ENCODE results near the gene CDC25C. TPM values are rescaled to one million over a fixed set of nuclear protein-coding genes. Genes with fewer than 3 reads are reported as not detected.

CDC25C gene
- total and polyA plus RNA-seq, 2 of the 4 experiments (the other 2 are of a cell fraction): 7.3 to 8.2 TPM

- Histone ChIP-seq H2BK15ac (ENCODE audit: low read depth, low read length) (no peak within 1 kb of the TSS), H4K5ac (ENCODE audit: low read depth, low read length) (no peak within 1 kb of the TSS), H3K79me1 (ENCODE audit: low read depth in 1 of 2, low read length in 2 of 2) (no peaks in the 10 kb centered on the region), H2AK5ac (ENCODE audit: low read depth, low read length) (no peak within 1 kb of the TSS), H4K91ac (ENCODE audit: insufficient read depth, low read depth, low read length) (no peak within 1 kb of the TSS), H4K8ac (ENCODE audit: low read depth in 2 of 2, low read length in 2 of 2) (no peak within 1 kb of the TSS), H2BK120ac (ENCODE audit: low read depth, low read length) (no peak within 1 kb of the TSS), H2AFZ (replicated peaks; ENCODE audit: low read length, poor library complexity) (peak within 1 kb of the TSS; percentile 84), H2BK20ac (ENCODE audit: low read depth, low read length) (no peak within 1 kb of the TSS), H3K4me2 (ENCODE audit: low read depth, low read length) (peak within 1 kb of the TSS; percentile 28), H2BK5ac (ENCODE audit: low read depth, low read length, poor library complexity, severe bottlenecking) (no peak within 1 kb of the TSS), H2AK9ac (replicated peaks; ENCODE audit: low read depth, low read length, poor library complexity) (no peak within 1 kb of the TSS), H3K27ac (ENCODE audit: insufficient read depth, low read length) (no peak within 1 kb of the TSS), H3K14ac (replicated peaks; ENCODE audit: low read depth, low read length) (no peak within 1 kb of the TSS), H3K27me3 (ENCODE audit: control insufficient read depth, insufficient read depth, low read length) (peaks cover 32% of the 10 kb centered on the region), H3K4ac (ENCODE audit: low read depth, low read length) (no peak within 1 kb of the TSS), H3K9ac (ENCODE audit: low read depth, low read length) (no peak within 1 kb of the TSS), H3K18ac (ENCODE audit: low read depth, low read length) (no peak within 1 kb of the TSS), H3K36me3 (ENCODE audit: control insufficient read depth, insufficient read depth, low read length) (no peaks in the 10 kb centered on the region), H3K4me3 (ENCODE audit: insufficient read depth, low read depth, low read length) (peak within 1 kb of the TSS; percentile 30; the same call in 1 of the 2 replicates), H4K20me1 (ENCODE audit: insufficient read depth, low read length) (no peaks in the 10 kb centered on the region), H3K9me1 (ENCODE audit: insufficient read depth, low read length) (no peaks in the 10 kb centered on the region), H3K9me3 (ENCODE audit: control insufficient read depth, insufficient read depth, low read length) (no peaks in the 10 kb centered on the region), H3K4me1 (ENCODE audit: control insufficient read depth, insufficient read depth, low read length) (no peaks in the 10 kb centered on the region; the same call in 1 of the 2 replicates), H3K56ac (ENCODE audit: extremely low read depth, insufficient read depth, low read length) (no peak within 1 kb of the TSS), H3K23ac (ENCODE audit: low read depth, low read length) (no peak within 1 kb of the TSS)
- POLR2A ChIA-PET (ENCODE audit: unreplicated experiment): no interaction called here
- CTCF ChIA-PET: interaction anchor here (1.1 kb wide), 1 partner anchor 9 kb away, joined by 3 read pairs; no protein-coding TSS in a partner anchor
- in situ Hi-C loops (cut with MboI; ENCODE audit: low sequenced_read_pairs) (no loop called here), intact Hi-C loops (cut with micrococcal nuclease) (no loop called here), dilution Hi-C loops (cut with HindIII; ENCODE audit: low sequenced_read_pairs, unreplicated experiment) (no loop called here)
- no peak for TF ChIP-seq CHD1 (IDR thresholded peaks at IDR 0.05; ENCODE audit: low read depth, low read length)
- no peak for TF ChIP-seq BHLHE40 (IDR thresholded peaks at IDR 0.05; ENCODE audit: low read depth, low read length)
- TF ChIP-seq SMC3 (IDR thresholded peaks at IDR 0.05; ENCODE audit: low read depth, low read length): no peak
- TF ChIP-seq MXI1 (IDR thresholded peaks at IDR 0.05; ENCODE audit: borderline replicate concordance, low read depth, low read length): no peak
- no peak for TF ChIP-seq MAZ (IDR thresholded peaks at IDR 0.05; ENCODE audit: borderline replicate concordance, low read depth, low read length)
- no peak for TF ChIP-seq RFX5 (IDR thresholded peaks at IDR 0.05; ENCODE audit: low read depth, low read length)
- TF ChIP-seq MAFK (IDR thresholded peaks at IDR 0.05; ENCODE audit: low read depth, low read length): no peak
- TF ChIP-seq CTCF (conservative IDR thresholded peaks at IDR 0.05; ENCODE audit: low read depth, low read length): no peak
- TF ChIP-seq RAD21 (IDR thresholded peaks at IDR 0.05; ENCODE audit: low read length): no peak
- TF ChIP-seq NFE2L2 (IDR thresholded peaks at IDR 0.05; ENCODE audit: low read depth, low read length): no peak
- TF ChIP-seq USF2 (IDR thresholded peaks at IDR 0.05; ENCODE audit: low read depth, low read length): no peak
- TF ChIP-seq POLR2A (IDR thresholded peaks at IDR 0.05; ENCODE audit: low read depth, low read length): no peak
- TF ChIP-seq CEBPB (IDR thresholded peaks at IDR 0.05; ENCODE audit: low read depth, low read length): no peak
- no peak for TF ChIP-seq FOS (IDR thresholded peaks at IDR 0.05; ENCODE audit: low read depth, low read length)
- no peak for TF ChIP-seq ELK1 (IDR thresholded peaks at IDR 0.05; ENCODE audit: borderline replicate concordance, low read depth, low read length)
- TF ChIP-seq RCOR1 (IDR thresholded peaks at IDR 0.05; ENCODE audit: insufficient replicate concordance, low read length): no peak
- DNase-seq (no peak), ATAC-seq (ENCODE audit: low read depth) (peak; percentile 69)
- WGBS, 2 experiments (ENCODE audit: extremely low coverage in 2 of 2, insufficient read length in 1 of 2): 0% methylated on average over 3 of the region's 62 CpGs; no CpG with 5 or more reads in 1 of the 2 experiments
- no TSS peak for BruUV-seq (replicated peaks)
Observed at GRCh38 chr5:138274189-138274853, 57.3 kb downstream of the CDC25C start, which contains the start of gene GFRA3. TSS of gene GFRA3 (minus strand) at chr5:138274621. CDS start at chr5:138274424, 197 bp downstream.

All from IMR-90 (cell line).